Kidney epithelial cell (primary cell): ENCODE data around the gene HOXB4. TPM values are rescaled to one million over a fixed set of nuclear protein-coding genes. Genes with fewer than 3 reads are reported as not detected.
A peak's percentile ranks its signal among the peaks of the same experiment; 100 is the strongest.

Experiments used
- DNase-seq: peaks from one replicate; pipeline ENCODE4 v3.0.0-alpha.2; 2010; ENCODE audit warnings: low read depth
- H3K27me3 ChIP-seq: 2 replicates; pipeline ENCODE4 v1.6.0; 2011; ENCODE audit warnings: low read length; ENCODE audit not compliant: control insufficient read depth, insufficient read depth
- H3K36me3 ChIP-seq: 2 replicates; pipeline ENCODE4 v1.5.1; 2011; ENCODE audit warnings: low read length; ENCODE audit not compliant: control insufficient read depth, insufficient read depth
- H3K4me3 ChIP-seq: 2 replicates; pipeline ENCODE4 v1.5.1; 2011; ENCODE audit warnings: low read depth, mild to moderate bottlenecking, control low read depth, low read length
- total RNA-seq: library from RNA; depleted of rRNA; stranded (reverse); fragments of >200 nt; gene quantifications from 2 replicates; pipeline ENCODE4 v1.2.3, GENCODE V29; 2015
- TF ChIP-seq, protein P1 (sequence below): IDR thresholded peaks from 2 replicates; pipeline ENCODE4 v1.5.1; 2011; ENCODE audit warnings: mild to moderate bottlenecking, moderate library complexity, low read length, control low read depth, inconsistent platforms; ENCODE audit not compliant: insufficient read depth, poor library complexity, severe bottlenecking

The HOXB4 gene
- total RNA-seq = 3.6 and 4.4 TPM in 2 replicates

DNA sequence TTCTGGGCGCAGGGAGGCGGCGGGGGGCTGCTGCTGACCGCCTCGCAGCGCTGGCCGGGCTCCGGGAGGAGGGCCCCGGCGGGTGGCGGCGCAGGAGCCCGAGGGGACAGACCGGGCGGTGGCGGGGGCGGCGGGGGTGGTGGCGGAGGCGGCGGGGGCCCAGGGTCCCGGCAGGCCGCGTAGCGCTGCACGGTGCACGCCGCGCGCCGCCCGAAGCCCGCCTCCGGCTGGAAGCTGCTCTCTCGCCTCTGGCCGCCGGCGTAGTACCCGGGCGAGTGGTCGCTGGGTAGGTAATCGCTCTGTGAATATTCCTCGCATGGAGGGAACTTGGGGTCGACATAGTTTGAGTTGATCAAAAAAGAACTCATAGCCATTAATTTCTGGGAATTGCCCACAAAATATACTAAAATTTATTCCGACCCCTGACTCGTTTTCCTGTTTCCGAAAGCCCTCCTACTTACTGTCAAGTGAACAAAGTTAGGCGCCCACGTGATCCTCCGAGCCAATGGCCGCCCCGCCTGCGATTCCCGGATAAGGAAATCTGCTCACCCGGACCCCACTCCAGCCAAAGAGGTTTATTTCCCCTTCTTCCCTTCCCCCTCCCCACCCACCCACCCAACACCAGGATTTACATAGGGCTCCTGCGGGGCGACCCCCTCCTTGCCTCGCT is at the start of gene HOXB4:
Gene HOXB4, minus strand, starts transcription at position 405 of the 670 bp plus-strand sequence. Its CDS starts 31 bp downstream, at position 374.
- no peak for DNase-seq

DNA sequence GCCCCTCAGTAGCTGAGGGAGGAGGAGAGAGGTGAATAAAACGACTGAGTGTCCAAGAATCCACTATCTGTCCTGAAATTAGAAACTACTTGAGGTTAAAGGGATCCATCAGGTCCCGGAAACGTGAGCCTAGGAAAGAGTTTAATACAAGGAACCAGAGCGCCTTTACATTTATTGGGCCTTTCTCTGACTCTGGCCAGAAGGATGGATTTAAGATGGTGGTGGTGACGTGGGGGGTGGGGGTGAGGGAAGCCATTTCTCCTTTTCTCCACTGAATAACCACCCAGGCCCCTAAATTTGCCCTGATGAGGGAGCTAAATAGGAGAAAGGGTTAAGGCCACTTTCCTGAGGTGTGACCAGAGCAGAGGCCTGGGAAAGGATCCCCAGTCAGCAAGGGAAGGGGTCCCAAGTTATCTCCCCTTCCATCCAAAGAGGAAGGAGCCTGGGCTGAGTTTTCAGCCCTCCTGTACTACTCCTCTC is 49.0 kb upstream of the HOXB4 start:
- no peak for DNase-seq
- Histone ChIP-seq H3K4me3 (peak overlapping the region; percentile 88), H3K36me3 (no peaks in the 10 kb centered on the region), H3K27me3 (no peaks in the 10 kb centered on the region)
- TF ChIP-seq, protein P1, sequence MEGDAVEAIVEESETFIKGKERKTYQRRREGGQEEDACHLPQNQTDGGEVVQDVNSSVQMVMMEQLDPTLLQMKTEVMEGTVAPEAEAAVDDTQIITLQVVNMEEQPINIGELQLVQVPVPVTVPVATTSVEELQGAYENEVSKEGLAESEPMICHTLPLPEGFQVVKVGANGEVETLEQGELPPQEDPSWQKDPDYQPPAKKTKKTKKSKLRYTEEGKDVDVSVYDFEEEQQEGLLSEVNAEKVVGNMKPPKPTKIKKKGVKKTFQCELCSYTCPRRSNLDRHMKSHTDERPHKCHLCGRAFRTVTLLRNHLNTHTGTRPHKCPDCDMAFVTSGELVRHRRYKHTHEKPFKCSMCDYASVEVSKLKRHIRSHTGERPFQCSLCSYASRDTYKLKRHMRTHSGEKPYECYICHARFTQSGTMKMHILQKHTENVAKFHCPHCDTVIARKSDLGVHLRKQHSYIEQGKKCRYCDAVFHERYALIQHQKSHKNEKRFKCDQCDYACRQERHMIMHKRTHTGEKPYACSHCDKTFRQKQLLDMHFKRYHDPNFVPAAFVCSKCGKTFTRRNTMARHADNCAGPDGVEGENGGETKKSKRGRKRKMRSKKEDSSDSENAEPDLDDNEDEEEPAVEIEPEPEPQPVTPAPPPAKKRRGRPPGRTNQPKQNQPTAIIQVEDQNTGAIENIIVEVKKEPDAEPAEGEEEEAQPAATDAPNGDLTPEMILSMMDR = no peak

More for the DNA sequence above, at the start of gene HOXB4:
- Histone ChIP-seq H3K36me3 (peaks cover 3% of the 10 kb centered on the region), H3K27me3 (no peaks in the 10 kb centered on the region), H3K4me3 (peak within 1 kb of the TSS; percentile 68)
- TF ChIP-seq, protein P1 = no peak

DNA sequence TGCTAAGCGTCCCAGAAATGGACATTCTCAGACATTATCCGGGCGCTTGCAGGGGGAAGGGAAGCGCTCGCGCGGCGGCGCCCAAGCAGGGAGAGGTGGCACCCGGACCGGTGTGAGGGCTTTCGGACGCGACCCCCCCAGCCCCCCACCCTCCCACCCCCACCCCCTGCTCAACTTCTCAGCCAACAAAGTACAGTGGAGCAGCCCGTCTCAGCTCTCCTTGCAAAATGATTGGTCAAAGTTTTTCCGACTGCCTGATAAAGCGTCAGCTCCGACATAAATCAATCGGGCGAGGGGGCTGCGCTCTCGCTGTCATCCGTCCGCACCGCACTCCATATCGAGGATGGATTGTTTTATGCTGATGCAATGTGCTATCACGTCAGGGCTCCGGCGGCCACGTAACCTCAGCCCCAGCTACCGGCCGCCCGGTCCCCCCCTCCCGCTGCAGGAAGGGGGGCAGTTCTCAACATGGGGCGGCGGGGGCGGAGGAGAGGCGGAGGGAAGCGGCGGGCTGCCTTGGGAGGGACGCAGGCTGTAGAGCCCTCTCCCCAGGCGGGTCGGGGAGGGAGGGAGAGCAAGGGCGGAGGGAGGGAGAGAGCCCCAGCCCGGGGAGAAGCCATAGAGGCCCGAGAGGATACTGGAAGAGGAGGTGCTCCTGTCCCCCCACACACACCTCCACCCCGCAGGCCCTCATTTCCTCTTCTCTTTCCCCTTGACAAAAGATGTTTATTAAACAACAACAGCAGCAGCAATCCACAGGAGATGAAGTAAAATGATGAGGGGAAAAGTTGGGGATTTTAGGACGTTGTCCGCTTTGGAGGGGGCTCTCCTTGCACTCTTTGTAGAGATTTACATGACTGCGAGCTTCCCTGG is 48.3 kb upstream of the HOXB4 start, which contains the start of gene HOXB9:
Gene HOXB9, minus strand, starts transcription at position 114 of the 873 bp plus-strand sequence. Its CDS starts 89 bp downstream, at position 25.
- DNase-seq = peak; percentile 83
- Histone ChIP-seq H3K27me3 (no peaks in the 10 kb centered on the region), H3K4me3 (peak within 1 kb of the TSS; percentile 88), H3K36me3 (no peaks in the 10 kb centered on the region)
- TF ChIP-seq, protein P1 = no peak

DNA sequence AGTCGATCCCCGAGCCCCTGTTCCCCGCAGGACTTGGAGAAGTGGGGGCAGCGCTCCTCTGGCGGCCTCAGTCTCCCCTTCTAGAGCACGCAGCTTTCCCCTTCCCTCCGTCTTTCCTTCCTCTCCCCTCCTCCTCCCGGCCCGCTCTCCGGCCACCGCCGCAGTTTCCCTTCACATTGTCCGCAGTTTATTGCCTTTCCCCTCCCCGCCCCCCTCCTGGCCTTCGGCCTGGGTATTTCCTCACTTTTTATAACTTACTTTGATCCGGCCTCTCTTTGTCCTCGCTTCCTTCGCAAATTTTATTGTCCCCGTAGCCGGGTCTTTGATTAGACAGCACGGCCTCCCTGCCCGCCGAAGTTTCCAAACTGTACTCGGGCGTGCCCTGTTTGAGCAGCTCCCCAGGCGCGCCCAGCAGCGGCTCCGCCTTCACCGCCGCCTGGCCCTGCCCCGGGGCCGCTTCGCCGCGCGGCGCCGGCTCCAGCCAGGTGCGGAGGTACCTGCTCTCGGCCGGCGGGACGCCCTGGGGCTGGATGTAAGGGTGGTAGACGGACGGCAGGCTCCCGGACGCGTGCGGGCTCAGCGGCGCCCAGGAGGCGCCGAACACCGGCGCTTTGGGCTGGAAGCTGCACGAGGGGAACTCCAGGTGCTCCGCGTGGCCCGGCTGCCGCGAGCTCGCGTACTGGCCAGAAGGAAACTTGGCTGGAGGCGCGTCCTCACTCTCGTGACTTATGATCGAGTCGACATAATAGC is 47.5 kb upstream of the HOXB4 start:
- TF ChIP-seq, protein P1 = no peak
- DNase-seq = no peak
- Histone ChIP-seq H3K4me3 (peak overlapping the region; percentile 88), H3K36me3 (no peaks in the 10 kb centered on the region), H3K27me3 (no peaks in the 10 kb centered on the region)

DNA sequence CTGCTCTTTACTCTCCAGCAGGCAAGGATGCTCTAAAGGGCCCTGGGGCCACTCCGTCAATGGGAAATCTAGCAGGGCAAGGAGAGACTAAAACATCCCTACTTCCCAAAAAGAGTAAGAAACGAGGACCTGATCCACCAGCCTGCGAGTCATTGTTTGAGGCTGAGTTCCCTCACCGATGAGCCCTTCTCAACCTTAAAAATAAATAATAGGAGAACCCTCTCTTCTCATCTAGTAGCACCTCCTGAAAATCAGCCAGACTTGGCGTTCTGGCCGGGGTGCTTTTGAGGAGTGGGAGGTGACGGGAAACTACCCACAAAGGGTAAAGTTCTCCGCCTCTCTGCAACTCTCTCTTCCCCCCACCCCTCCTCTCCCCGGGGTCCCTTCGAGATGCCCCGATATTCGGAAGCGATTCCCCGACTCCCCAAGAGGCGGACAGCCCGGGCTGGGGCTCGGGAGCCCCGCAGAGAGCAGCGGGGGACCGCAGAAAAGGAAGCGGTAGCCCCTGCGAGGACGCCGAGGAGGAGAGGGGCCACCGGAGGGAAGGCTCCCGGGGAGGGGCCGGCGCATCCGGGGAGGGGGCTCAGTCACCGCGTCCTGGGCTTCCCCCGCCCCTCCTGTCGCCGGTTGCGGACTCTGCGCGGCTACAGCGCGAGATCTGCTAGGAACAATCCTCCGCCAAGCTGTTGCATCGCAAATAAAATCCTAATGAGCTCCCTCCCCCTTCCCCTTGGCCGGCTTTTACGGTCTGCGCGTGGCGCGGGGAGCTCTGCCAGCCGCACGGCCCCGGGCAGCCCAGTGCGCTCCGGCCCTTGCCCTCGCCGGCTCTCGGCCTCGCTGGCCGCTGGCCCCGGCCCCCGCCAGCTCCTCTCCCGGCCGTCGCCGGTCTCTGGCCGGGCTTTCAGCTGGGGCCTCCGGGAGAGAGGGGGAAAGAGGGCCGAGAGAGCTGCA is 46.7 kb upstream of the HOXB4 start:
- Histone ChIP-seq H3K27me3 (no peaks in the 10 kb centered on the region), H3K36me3 (no peaks in the 10 kb centered on the region), H3K4me3 (peak overlapping the region; percentile 88)
- TF ChIP-seq, protein P1 = no peak
- no peak for DNase-seq
